Skeletal muscle tissue (tissue), 4 donors: Measurements from ENCODE around the gene FHIT. TPM values are rescaled to one million over a fixed set of nuclear protein-coding genes. Genes with fewer than 3 reads are reported as not detected.

Source experiments
- H3K27ac ChIP-seq: one replicate; pipeline ENCODE4 v1.7.0; 2013; ENCODE audit warnings: mild to moderate bottlenecking, low read depth, low read length, inconsistent platforms
- H3K27me3 ChIP-seq, 3 donors: one replicate each; pipeline ENCODE4 v1.7.0; 2013; ENCODE audit warnings: low read length in 3 of 3; ENCODE audit not compliant: control insufficient read depth in 3 of 3, insufficient read depth in 3 of 3
- H3K36me3 ChIP-seq, 3 donors: one replicate each; pipeline ENCODE4 v1.7.0; 2013; ENCODE audit warnings: low read length in 3 of 3; ENCODE audit not compliant: control insufficient read depth in 3 of 3, insufficient read depth in 3 of 3
- H3K4me1 ChIP-seq, 3 donors: one replicate each; pipeline ENCODE4 v1.7.0; 2013; ENCODE audit warnings: low read length in 3 of 3, mild to moderate bottlenecking in 3 of 3; ENCODE audit not compliant: control insufficient read depth in 3 of 3, insufficient read depth in 3 of 3
- H3K4me3 ChIP-seq, 3 donors: one replicate each; pipeline ENCODE4 v1.7.0; 2013; ENCODE audit warnings: low read length in 3 of 3
- H3K9ac ChIP-seq, 3 donors: one replicate each; pipeline ENCODE4 v1.7.0; 2013; ENCODE audit warnings: low read length in 3 of 3, mild to moderate bottlenecking in 3 of 3, moderate library complexity in 2 of 3, low read depth in 1 of 3
- H3K9me3 ChIP-seq, 3 donors: one replicate each; pipeline ENCODE4 v1.7.0; 2013; ENCODE audit warnings: low read length in 3 of 3; ENCODE audit not compliant: control insufficient read depth in 3 of 3
- total RNA-seq: library from RNA; depleted of rRNA; stranded (reverse); fragments of >200 nt; gene quantifications from one replicate; pipeline ENCODE4 v1.2.3, GENCODE V29; 2014
- donor health status: Osteomylitis.

FHIT gene
- total RNA-seq, 1 donor from 2014 or later, result 4.2 TPM

- H3K27ac ChIP-seq, result no peak overlapping the region
- no peak overlapping the region for H3K4me3 ChIP-seq
- H3K4me1 ChIP-seq, result no peaks in the 10 kb centered on the region
- H3K36me3 ChIP-seq, result no peaks in the 10 kb centered on the region
- H3K9ac ChIP-seq, result no peak overlapping the region
- H3K9me3 ChIP-seq, result no peaks in the 10 kb centered on the region
- no peaks in the 10 kb centered on the region for H3K27me3 ChIP-seq
Observed at GRCh38 chr3:59968513-59969045, 1282.7 kb downstream of the FHIT start.

- H3K9me3 ChIP-seq, result no peaks in the 10 kb centered on the region
- no peaks in the 10 kb centered on the region for H3K4me1 ChIP-seq
- H3K9ac ChIP-seq, result no peak overlapping the region
- H3K36me3 ChIP-seq, result no peaks in the 10 kb centered on the region
- H3K27me3 ChIP-seq, result no peaks in the 10 kb centered on the region
- no peak overlapping the region for H3K27ac ChIP-seq
- H3K4me3 ChIP-seq, result no peak overlapping the region
Observed at GRCh38 chr3:59963676-59964075, 1287.6 kb downstream of the FHIT start.

GRCh38 chr3:59957150-59957549 is 1294.1 kb downstream of the FHIT start:
- Histone ChIP-seq H3K9ac (no peak overlapping the region), H3K27me3 (no peaks in the 10 kb centered on the region), H3K4me1 (no peaks in the 10 kb centered on the region), H3K27ac (no peak overlapping the region), H3K4me3 (no peak overlapping the region), H3K9me3 (no peaks in the 10 kb centered on the region), H3K36me3 (no peaks in the 10 kb centered on the region)

GRCh38 chr3:59953104-59953503 is 1298.1 kb downstream of the FHIT start:
- no peaks in the 10 kb centered on the region for H3K4me1 ChIP-seq
- no peaks in the 10 kb centered on the region for H3K27me3 ChIP-seq
- H3K36me3 ChIP-seq, result no peaks in the 10 kb centered on the region
- no peaks in the 10 kb centered on the region for H3K9me3 ChIP-seq
- no peak overlapping the region for H3K27ac ChIP-seq
- no peak overlapping the region for H3K4me3 ChIP-seq
- no peak overlapping the region for H3K9ac ChIP-seq

GRCh38 chr3:59949311-59949710 is 1301.9 kb downstream of the FHIT start:
- Histone ChIP-seq H3K27me3 (no peaks in the 10 kb centered on the region), H3K9me3 (no peaks in the 10 kb centered on the region), H3K4me1 (no peaks in the 10 kb centered on the region), H3K36me3 (no peaks in the 10 kb centered on the region), H3K27ac (no peak overlapping the region), H3K9ac (no peak overlapping the region), H3K4me3 (no peak overlapping the region)

GRCh38 chr3:59946401-59946800 is 1304.9 kb downstream of the FHIT start:
- no peaks in the 10 kb centered on the region for H3K36me3 ChIP-seq
- H3K27ac ChIP-seq, result no peak overlapping the region
- no peaks in the 10 kb centered on the region for H3K27me3 ChIP-seq
- H3K4me1 ChIP-seq, result no peaks in the 10 kb centered on the region
- H3K4me3 ChIP-seq, result no peak overlapping the region
- no peaks in the 10 kb centered on the region for H3K9me3 ChIP-seq
- H3K9ac ChIP-seq, result no peak overlapping the region

- H3K9me3 ChIP-seq, result no peaks in the 10 kb centered on the region
- no peak overlapping the region for H3K27ac ChIP-seq
- H3K27me3 ChIP-seq, result no peaks in the 10 kb centered on the region
- H3K9ac ChIP-seq, result no peak overlapping the region
- H3K4me1 ChIP-seq, result no peaks in the 10 kb centered on the region
- no peaks in the 10 kb centered on the region for H3K36me3 ChIP-seq
- H3K4me3 ChIP-seq, result no peak overlapping the region
Observed at GRCh38 chr3:59940718-59941117, 1310.5 kb downstream of the FHIT start.

GRCh38 chr3:59939826-59940426 is 1311.3 kb downstream of the FHIT start:
- Histone ChIP-seq H3K36me3 (no peaks in the 10 kb centered on the region), H3K9me3 (no peaks in the 10 kb centered on the region)

GRCh38 chr3:59938828-59939227 is 1312.4 kb downstream of the FHIT start:
- Histone ChIP-seq H3K27me3 (no peaks in the 10 kb centered on the region), H3K9ac (no peak overlapping the region), H3K9me3 (no peaks in the 10 kb centered on the region), H3K4me1 (no peaks in the 10 kb centered on the region), H3K4me3 (no peak overlapping the region), H3K36me3 (no peaks in the 10 kb centered on the region), H3K27ac (no peak overlapping the region)

More at GRCh38 chr3:59939826-59940426, 1311.3 kb downstream of the FHIT start:
- no peak overlapping the region for H3K9ac ChIP-seq
- H3K27ac ChIP-seq, result no peak overlapping the region
- H3K4me3 ChIP-seq, result no peak overlapping the region
- H3K27me3 ChIP-seq, result no peaks in the 10 kb centered on the region
- H3K4me1 ChIP-seq, result no peaks in the 10 kb centered on the region

- Histone ChIP-seq H3K27me3 (no peaks in the 10 kb centered on the region), H3K4me3 (no peak overlapping the region), H3K9ac (no peak overlapping the region), H3K36me3 (no peaks in the 10 kb centered on the region), H3K27ac (no peak overlapping the region), H3K4me1 (no peaks in the 10 kb centered on the region), H3K9me3 (no peaks in the 10 kb centered on the region)
Observed at GRCh38 chr3:59937201-59937600, 1314.1 kb downstream of the FHIT start.
